NCI-H526 treated with DMSO at 0.1 percent for 48 hours (cell line): ENCODE data around the gene BHMT.
A peak's percentile ranks its signal among the peaks of the same experiment; 100 is the strongest.
"Not testable (repeated sequence)": the region's sequence is repeated elsewhere in the genome, so short reads cannot be mapped to it uniquely, and the experiment has no call there.

Experiments
- DNase-seq: peaks from one replicate; lab custom pipeline; 2025; lab: John Stamatoyannopoulos, UW

Gene BHMT

DNA sequence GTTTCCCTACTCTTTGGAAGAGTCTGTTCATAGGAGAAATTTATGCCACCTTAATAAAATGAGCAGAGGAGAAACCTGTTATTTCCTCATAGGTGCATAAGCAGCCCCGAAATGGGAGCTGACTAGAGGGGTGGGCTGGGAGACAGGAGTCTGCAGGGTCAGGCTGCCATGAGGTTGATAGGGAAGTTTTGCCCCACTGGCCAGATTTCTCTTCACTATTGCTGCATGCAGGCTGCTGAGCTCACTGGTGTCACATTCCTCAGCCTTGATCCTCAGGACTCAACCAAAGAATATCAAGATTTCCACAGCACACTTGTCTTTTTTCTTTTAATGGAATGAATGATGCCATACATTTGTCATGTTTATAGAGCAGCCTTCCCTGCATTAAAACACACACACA lies 60.7 kb downstream of the BHMT start:
- DNase-seq: no peak

DNA sequence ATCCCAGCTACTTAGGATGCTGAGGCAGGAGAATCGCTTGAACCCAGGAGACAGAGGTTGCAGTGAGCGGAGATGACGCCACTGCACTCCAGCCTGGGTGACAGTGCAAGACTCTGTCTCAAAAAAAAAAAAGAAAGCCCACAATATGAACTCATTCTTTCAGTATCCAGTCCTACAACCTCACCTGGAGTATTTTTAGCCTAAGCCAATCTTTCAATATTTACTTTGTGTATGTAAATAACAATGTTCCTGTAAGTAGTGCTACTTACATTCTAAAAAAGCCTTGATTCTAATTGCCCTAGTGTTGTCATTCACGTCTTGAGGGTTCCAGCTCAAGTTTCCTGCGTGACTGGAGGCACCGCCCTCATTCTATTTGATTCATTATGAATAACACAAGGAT lies 62.0 kb downstream of the BHMT start:
- peak; percentile 8 for DNase-seq

DNA sequence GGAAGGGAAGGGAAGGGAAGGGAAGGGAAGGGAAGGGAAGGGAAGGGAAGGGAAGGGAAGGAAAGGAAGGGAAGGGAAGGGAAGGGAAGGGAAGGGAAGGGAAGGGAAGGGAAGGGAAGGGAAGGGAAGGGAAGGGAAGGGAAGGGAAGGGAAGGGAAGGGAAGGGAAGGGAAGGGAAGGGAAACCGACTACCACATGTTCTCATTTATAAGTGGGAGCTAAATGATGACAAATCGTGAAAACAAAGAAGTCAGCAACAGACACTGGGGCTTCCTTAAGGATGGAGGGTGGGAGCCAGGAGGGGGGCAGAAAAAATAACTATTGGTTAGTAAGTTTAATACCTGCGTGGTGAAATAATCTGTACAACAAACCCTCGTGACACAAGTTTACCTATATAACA lies 68.8 kb downstream of the BHMT start:
- DNase-seq: not testable (repeated sequence)

GRCh38 chr5:79181419-79182022 lies 69.9 kb downstream of the BHMT start:
- DNase-seq: no peak
